Liver (tissue), 9 donors: ENCODE measurements around the gene ENHO. TPM values are rescaled to one million over a fixed set of nuclear protein-coding genes. Genes with fewer than 3 reads are reported as not detected.

Experiments
- DNase-seq: peaks from one replicate; pipeline ENCODE4 v3.0.0-alpha.2; 2017; ENCODE audit warnings: low spot score
- H3K27ac ChIP-seq, 2 donors: one replicate each; pipeline ENCODE4 v1.7.0; 2013; ENCODE audit warnings: inconsistent platforms in 2 of 2, low read length in 2 of 2, control low read depth in 1 of 2, low read depth in 1 of 2, mild to moderate bottlenecking in 1 of 2
- H3K27me3 ChIP-seq, 4 donors: one replicate each; pipeline versions ENCODE4 v1.6.1 to v1.7.0; 2013; ENCODE audit warnings: low read length in 3 of 4, inconsistent platforms in 1 of 4, mild to moderate bottlenecking in 1 of 4, moderate library complexity in 1 of 4; ENCODE audit not compliant: control insufficient read depth in 4 of 4, insufficient read depth in 4 of 4
- H3K36me3 ChIP-seq, 4 donors: one replicate each; pipeline versions ENCODE4 v1.6.1 to v1.7.0; 2013; ENCODE audit warnings: low read length in 3 of 4, mild to moderate bottlenecking in 3 of 4, low read depth in 1 of 4, moderate library complexity in 1 of 4; ENCODE audit not compliant: control insufficient read depth in 4 of 4, insufficient read depth in 3 of 4
- H3K4me1 ChIP-seq, 4 donors: one replicate each; pipeline versions ENCODE4 v1.6.1 to v1.7.0; 2013; ENCODE audit warnings: low read length in 3 of 4, mild to moderate bottlenecking in 3 of 4, moderate library complexity in 1 of 4; ENCODE audit not compliant: control insufficient read depth in 4 of 4, insufficient read depth in 4 of 4
- H3K4me3 ChIP-seq, 3 donors: one replicate each; pipeline versions ENCODE4 v1.6.1 to v1.7.0; 2013; ENCODE audit warnings: low read length in 3 of 3, control low read depth in 1 of 3, low read depth in 1 of 3, mild to moderate bottlenecking in 1 of 3
- H3K9ac ChIP-seq, 2 donors: one replicate each; pipeline ENCODE4 v1.7.0; 2013; ENCODE audit warnings: low read length in 2 of 2, mild to moderate bottlenecking in 2 of 2, moderate library complexity in 2 of 2, control low read depth in 1 of 2, low read depth in 1 of 2
- H3K9me3 ChIP-seq, 4 donors: one replicate each; pipeline versions ENCODE4 v1.6.1 to v1.7.0; 2013; ENCODE audit warnings: low read length in 3 of 4; ENCODE audit not compliant: control insufficient read depth in 4 of 4
- CTCF ChIP-seq: fragments of 150-350 bp; IDR thresholded peaks from 2 replicates; pipeline ENCODE4 v1.5.1; 2017; ENCODE audit warnings: improper control_type of control experiment, low read depth, low read length; ENCODE audit not compliant: missing input control
- EGR1 ChIP-seq, 2 donors: IDR thresholded peaks; 2 replicates each; pipeline ENCODE4 v1.6.1; 2016 to 2018; ENCODE audit warnings: antibody characterized with exemption in 2 of 2, low read depth in 2 of 2
- FOXA1 ChIP-seq: IDR thresholded peaks from 2 replicates; pipeline ENCODE4 v1.6.1; 2016; ENCODE audit warnings: antibody characterized with exemption
- FOXA2 ChIP-seq: IDR thresholded peaks from 2 replicates; pipeline ENCODE4 v1.6.1; 2016; ENCODE audit warnings: antibody characterized with exemption
- GABPA ChIP-seq, 2 donors: IDR thresholded peaks in 1 of 2; conservative IDR thresholded peaks in 1 of 2; 2 replicates each; pipeline ENCODE4 v1.6.1; 2016; ENCODE audit warnings: antibody characterized with exemption in 2 of 2, mild to moderate bottlenecking in 1 of 2, moderate library complexity in 1 of 2
- HNF4A ChIP-seq, 2 donors: conservative IDR thresholded peaks; 2 replicates each; pipeline ENCODE4 v1.6.1; 2016; ENCODE audit warnings: antibody characterized with exemption in 2 of 2, mild to moderate bottlenecking in 2 of 2
- HNF4G ChIP-seq: IDR thresholded peaks from 2 replicates; pipeline ENCODE4 v1.6.1; 2016; ENCODE audit warnings: antibody characterized with exemption
- JUND ChIP-seq, 2 donors: IDR thresholded peaks; 2 replicates each; pipeline ENCODE4 v1.6.1; 2016; ENCODE audit warnings: antibody characterized with exemption in 2 of 2
- NR2F2 ChIP-seq: IDR thresholded peaks from 2 replicates; pipeline ENCODE4 v1.6.1; 2016; ENCODE audit warnings: antibody characterized with exemption
- RAD21 ChIP-seq, 2 donors: IDR thresholded peaks; 2 replicates each; pipeline ENCODE4 v1.6.1; 2016; ENCODE audit warnings: antibody characterized with exemption in 2 of 2, mild to moderate bottlenecking in 2 of 2
- REST ChIP-seq: IDR thresholded peaks from 2 replicates; pipeline ENCODE4 v1.6.1; 2016; ENCODE audit warnings: antibody characterized with exemption, mild to moderate bottlenecking
- SP1 ChIP-seq: IDR thresholded peaks from 2 replicates; pipeline ENCODE4 v1.6.1; 2018; ENCODE audit warnings: antibody characterized with exemption, mild to moderate bottlenecking
- TAF1 ChIP-seq: conservative IDR thresholded peaks from 2 replicates; pipeline ENCODE4 v1.6.1; 2016; ENCODE audit warnings: antibody characterized with exemption, mild to moderate bottlenecking
- YY1 ChIP-seq: IDR thresholded peaks from 2 replicates; pipeline ENCODE4 v1.6.1; 2016; ENCODE audit warnings: antibody characterized with exemption, mild to moderate bottlenecking
- ZBTB33 ChIP-seq: IDR thresholded peaks from 2 replicates; pipeline ENCODE4 v1.6.1; 2016; ENCODE audit warnings: antibody characterized with exemption
- WGBS: extraction: QIAGEN DNeasy Blood & Tissue Kit; methylation state at CpG from one replicate; pipeline ENCODE4 v1.1.7; 2013; 5-methylcytosine and 5-hydroxymethylcytosine counted together
- polyA plus RNA-seq, 2 donors: library from polyadenylated mRNA; stranded (reverse) in 1 of 2; unstranded in 1 of 2; fragments of 200-250 nt in 1 of 2; fragments of >200 nt in 1 of 2; fragmentation: Nextera tagmentation in 1 of 2; extraction: Ambion mirVana in 1 of 2; gene quantifications; one replicate each; pipeline versions ENCODE4 v1.2.1 to v1.2.3, GENCODE V29; 2013 to 2015
- total RNA-seq, 2 donors: library from RNA; depleted of rRNA; stranded (reverse); fragments of >200 nt; gene quantifications; one replicate each; pipeline ENCODE4 v1.2.3, GENCODE V29; 2014
- TF ChIP-seq, protein P1 (sequence below): IDR thresholded peaks from 2 replicates; pipeline ENCODE4 v1.6.1; 2016; ENCODE audit warnings: antibody characterized with exemption
- donor health status: healthy.
- donor health status: healthy.
- donor health status: healthy.
- donor health status: healthy.
- donor health status: healthy.

ENHO gene
- total and polyA plus RNA-seq, 4 donors, result 0.67 to 9.6 (median 1.9) TPM

DNA sequence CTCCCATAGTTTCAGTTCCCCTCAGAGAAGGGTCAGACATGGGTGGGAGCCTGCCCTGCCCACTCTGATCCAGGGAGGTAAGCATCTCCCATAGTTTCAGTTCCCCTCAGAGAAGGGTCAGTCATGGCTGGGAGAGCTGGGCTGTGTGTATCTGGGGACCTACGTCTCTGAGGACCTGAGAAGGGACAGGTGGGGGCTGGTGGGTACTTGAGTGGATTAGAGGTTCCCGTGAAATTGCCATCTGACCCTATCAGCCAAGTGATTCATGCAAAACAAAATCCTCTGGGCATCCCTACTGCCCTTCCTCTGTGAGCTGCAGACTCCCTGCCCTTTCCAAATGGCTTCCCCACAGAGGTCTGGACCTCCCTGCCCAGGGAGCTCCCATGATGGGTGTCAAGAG lies 3.9 kb downstream of the ENHO start (continued):
- no peak for TF ChIP-seq GABPA (IDR thresholded peaks at IDR 0.05 in 1 of 2, conservative IDR thresholded peaks at IDR 0.05 in 1 of 2)

DNA sequence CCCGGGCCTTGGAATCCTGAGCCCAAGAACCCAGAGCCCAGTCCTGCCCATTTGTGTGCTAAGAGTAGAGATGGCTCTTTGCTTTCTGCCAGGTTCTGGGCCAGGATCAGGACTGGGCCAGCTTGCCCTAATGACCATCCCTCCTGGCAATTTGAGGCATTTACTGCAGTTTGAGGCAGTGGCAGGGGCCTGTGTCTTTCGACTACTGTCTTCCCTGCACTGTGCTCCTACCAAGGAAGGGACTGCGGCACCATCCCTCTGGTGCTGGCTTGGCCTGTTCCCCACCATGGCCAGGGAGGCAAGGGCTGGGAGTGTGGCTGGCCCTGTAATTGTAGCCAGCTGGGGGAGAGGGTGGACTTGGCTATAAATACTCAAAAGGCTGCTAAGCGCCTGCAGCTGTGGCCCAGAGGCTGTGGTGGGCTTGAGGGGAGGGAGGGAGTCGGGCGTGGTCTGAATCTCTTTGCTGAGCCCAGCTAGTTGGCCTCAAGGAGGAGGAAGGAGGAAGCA lies 4.6 kb downstream of the ENHO start:
- Histone ChIP-seq H3K9me3 (no peaks in the 10 kb centered on the region), H3K4me1 (peaks cover 4 to 35% (median 27%) of the 10 kb centered on the region in 4 donors), H3K9ac (no peak overlapping the region), H3K27ac (no peak overlapping the region), H3K36me3 (no peaks in the 10 kb centered on the region), H3K4me3 (no peak overlapping the region), H3K27me3 (no peaks in the 10 kb centered on the region)
- WGBS, result 87% methylated on average over 6 of the region's 6 CpGs
- DNase-seq, result no peak
- no peak for TF ChIP-seq RAD21 (IDR thresholded peaks at IDR 0.05)

DNA sequence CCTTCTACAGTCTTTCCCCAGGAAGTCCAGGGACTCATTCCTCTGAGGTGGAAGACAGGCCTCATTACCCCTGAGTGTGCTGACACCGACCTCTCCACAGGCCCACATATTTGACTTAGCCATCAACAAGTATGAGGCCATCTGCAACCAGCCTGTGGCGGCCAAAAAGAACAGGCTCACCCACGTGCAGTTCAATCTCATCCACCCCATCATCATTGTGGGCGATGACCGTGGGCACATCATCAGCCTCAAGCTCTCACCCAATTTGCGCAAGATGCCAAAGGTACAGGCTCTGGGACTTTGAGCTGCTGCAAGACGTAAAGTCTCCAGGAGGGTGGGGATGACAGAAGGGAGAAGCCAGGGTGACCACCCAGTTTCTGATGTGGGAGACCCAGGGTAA lies 5.6 kb downstream of the ENHO start:
- no peak for DNase-seq
- Histone ChIP-seq H3K27ac (no peak overlapping the region), H3K9me3 (no peaks in the 10 kb centered on the region), H3K9ac (no peak overlapping the region), H3K4me1 (peaks cover 2 to 41% (median 32%) of the 10 kb centered on the region in 4 donors), H3K27me3 (no peaks in the 10 kb centered on the region), H3K36me3 (no peaks in the 10 kb centered on the region), H3K4me3 (no peak overlapping the region)
- no peak for TF ChIP-seq FOXA2
- TF ChIP-seq JUND (IDR thresholded peaks at IDR 0.05), result no peak
- TF ChIP-seq, protein P1, sequence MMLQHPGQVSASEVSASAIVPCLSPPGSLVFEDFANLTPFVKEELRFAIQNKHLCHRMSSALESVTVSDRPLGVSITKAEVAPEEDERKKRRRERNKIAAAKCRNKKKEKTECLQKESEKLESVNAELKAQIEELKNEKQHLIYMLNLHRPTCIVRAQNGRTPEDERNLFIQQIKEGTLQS, result no peak
- no peak for TF ChIP-seq CTCF
- TF ChIP-seq TAF1, result no peak
- WGBS, result 93% methylated on average over 7 of the region's 7 CpGs

DNA sequence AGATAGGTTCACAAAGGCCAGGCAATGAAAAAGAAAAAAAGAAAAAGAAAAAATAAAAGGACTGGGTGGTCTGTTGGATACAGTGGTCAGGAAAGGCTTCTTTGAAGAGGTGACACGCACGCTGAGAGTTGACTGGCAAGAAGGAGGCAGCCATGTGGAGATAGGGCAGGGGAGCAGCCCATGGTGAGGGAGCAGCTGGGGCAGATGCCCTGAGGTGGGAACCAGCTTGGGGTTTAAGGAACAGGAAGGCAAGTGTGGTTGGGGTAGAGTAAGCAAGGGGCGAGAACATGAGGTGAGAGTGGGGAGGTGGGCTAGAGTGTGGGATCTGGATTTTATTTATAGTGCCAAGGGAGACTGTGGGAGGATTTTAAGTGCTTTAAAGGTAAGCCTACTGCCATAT lies 6.8 kb downstream of the ENHO start:
- DNase-seq, result no peak
- WGBS, result 94% methylated on average over 3 of the region's 3 CpGs
- no peak for TF ChIP-seq RAD21 (IDR thresholded peaks at IDR 0.05)
- TF ChIP-seq CTCF, result no peak
- no peak for TF ChIP-seq FOXA1
- no peak for TF ChIP-seq EGR1 (IDR thresholded peaks at IDR 0.05; ENCODE audit: low read depth in 2 of 2)
- no peak for TF ChIP-seq YY1
- no peak for TF ChIP-seq ZBTB33
- no peak for TF ChIP-seq JUND (IDR thresholded peaks at IDR 0.05)
- TF ChIP-seq HNF4A (conservative IDR thresholded peaks at IDR 0.05), result no peak
- TF ChIP-seq TAF1, result no peak
- TF ChIP-seq REST, result no peak
- no peak for TF ChIP-seq NR2F2
- TF ChIP-seq GABPA (IDR thresholded peaks at IDR 0.05 in 1 of 2, conservative IDR thresholded peaks at IDR 0.05 in 1 of 2), result no peak
- TF ChIP-seq SP1, result no peak
- no peak for TF ChIP-seq HNF4G

More for the DNA sequence above, 6.8 kb downstream of the ENHO start:
- Histone ChIP-seq H3K4me1 (peaks cover 2 to 34% (median 28%) of the 10 kb centered on the region in 4 donors), H3K9me3 (no peaks in the 10 kb centered on the region), H3K36me3 (no peaks in the 10 kb centered on the region), H3K9ac (no peak overlapping the region), H3K27ac (no peak overlapping the region), H3K27me3 (no peaks in the 10 kb centered on the region), H3K4me3 (no peak overlapping the region)
